Astrocyte (in vitro differentiated cells and primary cell): ENCODE data around the gene EYA2.

Source experiments
- CTCF ChIP-seq: IDR thresholded peaks from 2 replicates; pipeline ENCODE4 v1.5.1; 2011; ENCODE audit warnings: low read depth, mild to moderate bottlenecking, inconsistent platforms, low read length, moderate library complexity; ENCODE audit not compliant: insufficient read depth
- EZH2 ChIP-seq: IDR thresholded peaks from 2 replicates; pipeline ENCODE4 v1.6.1; 2012; ENCODE audit warnings: mild to moderate bottlenecking, low read length, inconsistent platforms; ENCODE audit not compliant: insufficient read depth

- TF ChIP-seq CTCF (no peak), EZH2 (no peak)
These were observed 141.6 kb downstream of the EYA2 start for GRCh38 chr20:47036091-47036870.
